Tongue (tissue), 2 donors: ENCODE data around the gene ENAH. TPM values are rescaled to one million over a fixed set of nuclear protein-coding genes. Genes with fewer than 3 reads are reported as not detected.
"Not testable (repeated sequence)": the region's sequence is repeated elsewhere in the genome, so short reads cannot be mapped to it uniquely, and the experiment has no call there.

Source experiments
- DNase-seq: peaks from one replicate; pipeline ENCODE4 v3.0.0-alpha.2; 2015
- total RNA-seq: library from RNA; depleted of rRNA; stranded (reverse); fragments of >200 nt; gene quantifications from one replicate; pipeline ENCODE4 v1.2.3, GENCODE V29; 2014

ENAH gene
- total RNA-seq, 1 donor from 2014 or later, result 107 TPM

GRCh38 chr1:225644666-225645065 lies 8.3 kb downstream of the ENAH start:
- DNase-seq, result no peak

- no peak for DNase-seq
Measured at GRCh38 chr1:225642177-225642576, 10.7 kb downstream of the ENAH start.

DNA sequence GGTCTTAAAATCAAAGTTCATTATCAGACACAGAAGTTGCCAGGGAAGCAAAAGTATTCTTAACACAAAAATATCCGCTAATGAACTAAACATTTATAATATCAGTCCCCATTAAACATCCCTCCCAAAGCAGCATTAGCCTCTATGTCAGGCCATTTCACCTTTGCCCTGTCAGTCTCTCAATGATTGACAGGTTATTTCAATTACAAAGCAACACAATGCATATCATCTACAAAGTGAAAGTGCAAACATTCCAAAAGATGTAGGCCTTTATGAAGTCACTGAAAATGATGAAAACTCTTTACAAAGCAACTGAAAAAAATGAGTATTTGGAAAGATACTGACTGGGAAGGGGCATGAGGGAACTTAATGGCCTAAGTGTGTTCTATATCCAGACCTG lies 14.1 kb downstream of the ENAH start:
- no peak for DNase-seq

- no peak for DNase-seq
Measured at GRCh38 chr1:225637651-225638199, 15.2 kb downstream of the ENAH start.

DNA sequence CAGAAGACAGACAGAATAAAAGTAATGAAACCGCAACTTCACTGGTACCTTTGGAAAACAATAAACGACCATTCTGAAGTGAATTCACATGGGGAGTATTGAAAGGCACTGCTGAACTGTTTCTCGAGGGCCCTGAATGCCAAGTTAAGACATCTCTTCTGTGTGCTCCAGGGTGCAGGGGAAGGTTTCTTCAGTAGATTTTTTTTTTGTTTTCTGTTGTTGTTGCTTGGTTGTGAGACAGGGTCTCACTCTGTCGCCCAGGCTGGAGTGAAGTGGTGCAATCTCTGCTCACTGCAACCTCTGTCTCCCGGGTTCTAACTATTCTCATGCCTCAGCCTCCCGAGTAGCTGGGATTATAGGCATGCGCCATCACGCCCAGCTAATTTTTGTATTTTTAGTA lies 15.9 kb downstream of the ENAH start:
- not testable (repeated sequence) for DNase-seq

- DNase-seq, result no peak
Measured at GRCh38 chr1:225635649-225636048, 17.3 kb downstream of the ENAH start.

- not testable (repeated sequence) for DNase-seq
Measured at GRCh38 chr1:225632836-225633235, 20.1 kb downstream of the ENAH start.

DNA sequence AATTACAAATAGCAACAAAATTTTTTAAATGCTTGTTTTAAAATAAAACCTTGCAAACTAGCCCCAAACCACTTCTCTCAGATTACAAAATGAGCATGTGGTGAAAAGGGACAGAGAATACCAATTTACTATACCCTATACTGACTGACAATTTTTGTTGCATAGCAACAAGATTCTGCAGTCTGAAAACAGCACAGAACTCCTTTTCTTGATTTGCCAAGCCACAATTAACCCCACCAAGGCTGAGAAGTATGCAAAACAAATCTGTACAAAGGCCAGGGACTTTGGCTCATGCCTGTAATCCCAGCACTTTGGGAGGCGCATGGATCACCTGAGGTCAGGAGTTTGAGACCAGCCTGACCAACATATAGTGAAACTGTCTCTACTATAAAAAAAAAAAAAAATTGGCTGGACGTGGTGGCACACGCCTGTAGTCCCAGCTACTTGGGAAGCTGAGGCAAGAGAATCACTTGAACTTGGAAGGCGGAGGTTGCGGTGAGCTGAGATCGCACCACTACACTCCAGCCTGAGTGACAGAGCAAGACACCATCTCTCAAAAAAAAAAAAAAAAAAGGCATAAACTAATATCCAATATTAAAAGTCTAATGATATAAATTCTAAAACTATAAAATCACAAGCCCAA lies 21.8 kb downstream of the ENAH start:
- DNase-seq, result no peak

GRCh38 chr1:225629483-225629882 lies 23.4 kb downstream of the ENAH start:
- no peak for DNase-seq

GRCh38 chr1:225628794-225629193 lies 24.1 kb downstream of the ENAH start:
- DNase-seq, result not testable (repeated sequence)

- DNase-seq, result no peak
Measured at GRCh38 chr1:225627304-225627947, 25.5 kb downstream of the ENAH start.

DNA sequence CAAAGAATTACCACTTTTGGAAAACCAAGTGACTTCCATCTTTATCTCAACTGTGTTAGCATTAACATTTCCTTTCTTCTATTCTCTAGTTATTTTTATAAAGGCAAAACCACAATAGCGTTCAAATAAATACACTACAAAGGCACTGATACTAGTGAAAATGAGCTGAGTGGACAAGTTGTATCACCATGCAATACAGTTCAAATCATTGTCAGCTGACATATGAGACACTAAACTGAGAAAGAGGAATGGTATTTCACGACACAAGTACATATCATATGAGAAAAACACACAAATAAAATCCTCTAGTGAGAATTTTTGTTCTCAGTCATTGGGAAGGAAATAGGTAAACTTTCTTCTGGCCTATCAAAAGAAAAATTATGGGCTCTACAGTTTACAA lies 26.2 kb downstream of the ENAH start:
- DNase-seq, result no peak

DNA sequence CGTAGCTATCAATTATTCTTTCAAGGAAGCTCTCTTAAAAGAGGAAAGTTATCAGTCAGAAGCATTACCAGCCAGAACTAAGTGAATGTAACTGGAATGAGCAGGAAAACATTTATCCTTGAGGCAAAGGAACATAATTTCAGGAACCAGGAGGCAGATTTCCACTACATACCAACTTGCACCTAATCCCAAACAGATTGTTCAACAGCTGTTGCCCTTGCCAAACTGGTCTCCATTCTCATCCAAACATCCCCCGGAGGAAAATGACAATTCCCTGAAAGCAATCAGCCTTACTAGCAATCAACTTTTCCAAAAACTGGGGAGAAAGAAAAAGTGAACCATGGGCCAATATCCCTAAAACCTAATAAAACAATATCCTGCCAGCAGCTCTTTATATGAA lies 35.0 kb downstream of the ENAH start:
- DNase-seq, result peak; percentile 65

DNA sequence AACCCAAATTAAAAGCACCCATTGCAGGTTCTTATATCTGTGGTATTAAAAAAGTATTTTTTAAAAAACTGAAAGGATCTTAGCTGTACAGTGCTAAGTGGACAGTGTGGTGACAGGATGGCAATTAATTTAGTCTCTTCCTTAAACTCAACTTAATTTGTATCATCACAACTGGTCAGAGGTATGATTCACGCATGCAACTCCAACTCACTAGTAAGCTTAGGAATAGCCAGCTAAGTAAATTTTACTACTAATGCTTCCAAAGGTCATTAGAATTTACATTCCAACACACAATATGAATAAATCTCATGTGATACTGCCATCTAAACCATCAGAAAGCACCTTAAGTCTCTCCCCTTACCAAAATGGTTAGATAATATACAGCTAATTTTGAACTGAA lies 35.4 kb downstream of the ENAH start:
- DNase-seq, result no peak

- not testable (repeated sequence) for DNase-seq
Measured at GRCh38 chr1:225615403-225615790, 37.5 kb downstream of the ENAH start.

GRCh38 chr1:225613006-225613405 lies 39.9 kb downstream of the ENAH start:
- no peak for DNase-seq

DNA sequence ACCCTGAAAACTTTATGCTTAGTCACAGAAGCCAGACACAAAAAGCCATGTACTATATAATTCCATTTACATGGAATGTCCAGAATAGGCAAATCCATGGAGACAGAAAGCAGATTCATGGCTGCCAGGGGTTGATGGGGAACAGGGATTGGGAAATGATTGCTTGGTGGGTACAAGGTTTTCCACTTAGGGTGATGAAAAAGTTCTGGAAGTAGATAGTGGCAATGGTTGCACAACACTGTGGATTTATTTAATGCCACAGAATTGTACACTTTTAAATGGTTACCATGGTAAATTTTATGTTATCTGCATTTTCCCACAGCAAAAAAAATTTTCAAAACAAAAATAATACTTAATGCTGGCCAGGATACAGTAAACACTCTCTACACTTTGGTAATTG lies 40.6 kb downstream of the ENAH start:
- DNase-seq, result no peak

DNA sequence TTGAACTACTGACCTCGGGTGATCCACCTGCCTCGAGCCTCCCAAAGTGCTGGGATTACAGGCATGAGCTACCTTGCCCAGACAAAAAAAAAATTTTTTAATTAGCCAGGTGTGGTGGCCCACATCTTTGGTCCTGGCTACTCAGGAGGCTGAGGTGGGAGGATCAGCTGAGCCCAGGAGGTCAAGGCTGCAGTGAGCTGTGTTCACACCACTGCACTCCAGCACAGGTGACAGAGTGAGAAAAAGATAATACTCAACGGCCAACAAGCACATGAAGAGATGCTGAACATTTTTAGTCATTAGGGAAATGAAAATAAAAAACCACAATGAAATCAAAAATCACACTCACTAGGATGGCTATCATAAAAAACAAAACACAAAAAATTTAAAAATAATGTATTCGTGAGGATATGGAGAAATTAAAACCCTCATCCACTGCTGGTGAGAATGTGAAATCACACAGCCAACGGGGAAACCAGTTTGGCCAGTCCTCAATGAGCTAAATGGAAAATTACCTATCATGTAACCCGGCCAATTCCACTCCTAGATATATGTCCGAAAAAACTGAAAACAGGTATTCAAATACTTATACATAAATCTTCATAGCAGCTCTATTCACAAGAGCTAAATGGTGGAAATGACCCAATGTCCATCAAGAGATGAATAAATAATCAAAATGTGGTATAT lies 41.2 kb downstream of the ENAH start:
- DNase-seq, result no peak

DNA sequence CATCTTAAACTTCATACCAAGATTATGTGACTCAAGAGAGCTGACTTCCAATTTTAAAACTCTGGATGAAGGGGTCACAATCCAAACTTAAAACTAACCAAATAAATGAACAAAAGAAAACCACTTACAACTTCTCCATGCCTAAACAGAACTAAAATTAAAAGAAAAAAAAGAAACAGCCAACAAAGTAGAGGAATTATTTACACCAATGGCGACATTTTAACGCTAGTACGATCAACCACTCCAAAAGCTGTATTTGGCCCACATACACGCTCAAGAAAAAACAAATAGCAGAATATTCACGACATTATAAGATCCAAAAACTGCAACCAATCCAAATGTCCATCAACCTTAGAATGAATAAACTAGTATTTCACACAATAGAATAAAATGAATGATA lies 42.4 kb downstream of the ENAH start:
- no peak for DNase-seq

GRCh38 chr1:225608014-225608796 lies 44.7 kb downstream of the ENAH start:
- DNase-seq, result no peak

DNA sequence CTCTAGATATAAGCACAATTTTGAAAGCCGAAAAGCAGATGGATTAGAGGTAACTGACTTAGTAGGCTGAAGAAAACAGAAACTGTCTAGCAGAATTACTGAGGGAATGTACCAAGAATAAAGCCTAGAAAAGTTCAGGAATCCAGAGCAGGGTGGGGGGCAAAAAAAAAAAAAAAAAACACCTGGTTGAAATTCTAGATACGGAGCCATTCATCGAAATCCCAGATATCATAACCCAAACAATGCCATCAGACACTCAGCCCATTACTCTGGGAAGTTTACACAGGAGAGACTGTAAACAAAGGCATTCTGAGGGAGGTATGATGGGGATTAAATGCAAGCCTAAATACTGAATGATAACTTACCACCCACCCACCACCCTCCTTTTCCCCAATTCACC lies 45.6 kb downstream of the ENAH start:
- no peak for DNase-seq

DNA sequence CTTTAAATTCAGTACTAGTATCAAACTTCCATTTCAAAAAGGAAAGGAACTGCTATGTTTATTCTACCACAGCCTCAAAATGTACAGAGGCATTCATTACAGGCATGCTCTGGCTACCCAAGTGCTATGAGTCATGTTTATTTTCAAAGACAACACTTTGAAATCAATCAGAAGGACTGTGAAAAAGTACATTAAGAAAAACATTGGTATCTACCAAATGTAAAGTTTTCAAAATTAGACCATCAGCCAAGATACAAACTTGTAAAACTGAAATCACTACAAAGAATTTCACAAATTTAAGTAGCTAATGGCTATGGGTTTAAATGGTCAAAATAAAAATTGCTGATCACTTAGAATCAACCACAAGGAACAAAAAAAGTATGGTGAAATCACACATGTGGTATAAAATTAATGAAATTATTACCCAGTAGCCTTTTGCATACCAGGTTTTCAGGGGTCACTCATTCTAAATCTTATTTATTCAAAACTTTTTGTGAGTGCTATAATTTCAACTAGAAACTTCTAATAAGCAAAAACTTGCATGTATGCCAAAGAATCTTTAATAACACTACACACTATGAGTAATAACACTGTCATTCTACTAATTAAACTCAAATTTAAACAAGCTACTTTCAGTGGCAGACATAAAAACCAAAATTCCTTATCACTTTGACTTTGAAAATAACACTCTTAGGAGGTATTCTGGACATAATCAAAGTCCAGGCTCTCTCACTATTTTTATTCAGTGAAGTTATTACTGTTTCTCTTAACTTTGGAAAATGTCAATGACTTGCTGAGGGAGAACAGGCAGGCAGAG lies 49.2 kb downstream of the ENAH start:
- no peak for DNase-seq
